HL-60/S4 treated with phorbol 12-myristate 13-acetate at 8.2 ng/mL for 4 days and 3 days (cell line): ENCODE results near the gene SFMBT1.

Experiments
- in situ Hi-C: fragments of 300-500 bp; cut with MboI; formaldehyde crosslinking; loops from 2 replicates; pipeline ENCODE4 v1.15.0; 2022; ENCODE audit warnings: low sequenced_read_pairs

SFMBT1 gene

DNA sequence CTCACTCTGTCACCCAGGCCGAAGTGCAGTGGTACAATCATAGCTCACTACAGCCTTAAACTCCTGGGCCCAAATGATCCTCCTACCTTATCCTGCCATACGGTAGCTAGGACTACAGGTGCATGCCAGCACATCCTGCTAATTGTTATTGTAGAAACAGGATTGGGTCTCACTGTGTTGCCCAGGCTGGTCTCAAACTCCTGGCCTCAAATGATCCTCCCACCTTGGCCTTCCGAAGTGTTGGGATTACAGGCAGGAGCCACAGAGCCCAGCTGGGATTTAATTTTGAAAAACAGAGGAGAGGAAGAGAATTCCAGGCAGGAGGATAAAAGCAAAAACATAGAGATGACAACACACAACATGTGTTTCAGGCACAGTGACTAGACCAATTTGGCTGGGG is 40.5 kb downstream of the SFMBT1 start:
- in situ Hi-C loops = no loop called here

DNA sequence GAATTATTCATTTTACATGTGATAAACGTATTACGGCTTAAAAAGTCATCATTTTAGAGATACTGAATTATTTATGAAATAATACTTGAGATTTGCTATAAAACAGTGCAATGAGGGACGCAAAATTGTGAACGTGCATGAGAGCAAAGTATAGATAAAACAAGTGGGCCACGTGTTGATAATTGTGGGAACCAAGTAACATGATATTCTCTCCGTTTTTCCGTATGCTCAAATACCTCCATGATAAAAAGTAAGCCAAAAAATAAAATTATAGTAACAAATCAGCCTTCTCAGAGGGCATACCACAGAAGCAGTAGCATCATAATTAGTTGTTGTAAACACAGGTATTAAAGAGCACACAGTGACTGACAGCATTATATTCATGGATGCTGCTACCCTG is 42.6 kb downstream of the SFMBT1 start:
- in situ Hi-C loops = no loop called here

DNA sequence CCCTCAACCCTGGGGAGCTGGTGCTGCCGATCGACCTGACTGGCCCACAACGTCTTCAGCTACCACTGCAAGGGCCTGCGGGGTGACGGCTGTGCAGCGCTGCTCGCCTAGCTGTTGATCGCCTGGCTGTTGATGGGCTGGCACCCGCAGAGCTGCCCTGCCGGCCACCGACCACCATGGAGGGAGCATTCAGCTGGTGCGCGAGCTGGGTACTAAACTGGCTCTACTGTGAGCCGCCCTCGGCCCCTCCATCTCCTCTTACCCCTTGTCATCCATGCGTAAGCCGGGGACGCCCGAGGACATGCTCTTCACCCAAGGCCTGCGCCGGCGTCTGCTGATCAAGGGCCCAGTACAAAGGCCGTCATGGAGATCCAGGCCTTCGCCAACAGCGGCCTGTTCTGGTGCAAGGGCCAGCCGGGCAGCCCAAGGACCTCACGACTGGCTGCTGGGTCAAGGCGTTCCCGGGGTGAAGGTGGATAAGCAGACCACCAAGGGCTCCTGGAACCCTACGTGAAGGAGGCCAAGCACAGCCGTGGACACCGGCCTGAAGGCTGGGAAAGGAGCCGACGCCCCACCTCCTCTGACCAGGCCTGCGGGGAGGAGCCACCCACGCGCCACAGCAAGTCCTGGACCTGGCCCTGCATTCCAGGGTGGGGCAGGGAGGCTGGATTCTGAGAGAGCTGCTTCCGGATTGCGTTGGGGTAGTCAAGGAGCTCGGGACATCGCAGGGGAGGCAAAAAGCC is 46.9 kb downstream of the SFMBT1 start:
- in situ Hi-C loops = no loop called here

DNA sequence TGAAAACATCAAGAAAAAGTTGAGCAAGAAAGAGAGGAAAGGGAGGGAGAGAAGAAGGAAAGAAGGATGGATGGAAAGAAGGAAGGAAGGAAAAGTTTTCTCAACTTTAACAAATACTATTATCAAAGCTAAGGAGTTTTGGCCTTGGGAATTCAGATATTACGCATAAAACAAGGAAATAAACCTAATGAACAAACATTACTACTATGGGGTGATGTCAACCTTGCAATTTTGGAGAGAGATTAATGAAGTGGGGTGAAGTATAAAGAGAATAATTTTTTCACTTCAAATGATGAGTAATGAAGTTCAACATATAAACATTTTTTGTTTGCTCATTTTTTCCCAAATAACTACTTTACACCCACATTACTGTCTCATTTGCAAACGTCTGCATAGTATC is 55.2 kb downstream of the SFMBT1 start:
- in situ Hi-C loops = no loop called here

DNA sequence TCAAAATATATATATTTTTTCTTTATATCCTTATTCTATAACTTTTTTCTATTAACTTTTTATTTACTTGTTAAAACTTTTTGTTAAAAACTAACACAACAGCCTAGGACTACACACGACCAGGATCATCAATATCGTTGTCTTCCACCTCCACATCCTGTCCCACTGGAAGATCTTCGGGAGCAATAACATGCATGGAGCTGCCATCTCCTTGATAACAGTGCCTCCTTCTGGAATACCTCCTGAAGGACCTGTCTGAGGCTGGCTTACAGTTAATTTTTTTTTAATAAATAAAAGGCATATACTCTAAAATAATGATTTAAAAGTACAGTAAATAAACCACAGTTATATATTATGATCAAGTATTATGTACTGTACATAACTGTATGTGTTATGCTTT is 58.9 kb downstream of the SFMBT1 start:
- in situ Hi-C loops = no loop called here

DNA sequence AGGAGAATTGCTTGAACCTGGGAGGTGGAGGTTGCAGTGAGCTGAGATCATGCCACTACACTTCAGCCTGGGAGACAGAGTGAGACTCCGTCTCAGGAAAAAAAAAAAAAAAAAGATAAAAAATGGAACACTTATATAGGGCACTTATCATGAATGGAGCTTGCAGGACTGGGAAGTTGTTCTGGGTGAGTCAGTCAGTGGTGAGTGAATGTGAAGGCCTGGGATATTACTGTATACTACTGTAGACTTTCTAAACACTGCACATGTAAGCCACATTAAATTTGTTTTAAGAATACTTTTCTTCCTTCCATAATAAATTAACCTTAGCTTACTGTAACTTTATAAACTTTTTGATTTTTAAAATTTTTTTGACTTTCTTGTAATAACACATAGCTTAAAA is 59.8 kb downstream of the SFMBT1 start:
- in situ Hi-C loops = no loop called here

DNA sequence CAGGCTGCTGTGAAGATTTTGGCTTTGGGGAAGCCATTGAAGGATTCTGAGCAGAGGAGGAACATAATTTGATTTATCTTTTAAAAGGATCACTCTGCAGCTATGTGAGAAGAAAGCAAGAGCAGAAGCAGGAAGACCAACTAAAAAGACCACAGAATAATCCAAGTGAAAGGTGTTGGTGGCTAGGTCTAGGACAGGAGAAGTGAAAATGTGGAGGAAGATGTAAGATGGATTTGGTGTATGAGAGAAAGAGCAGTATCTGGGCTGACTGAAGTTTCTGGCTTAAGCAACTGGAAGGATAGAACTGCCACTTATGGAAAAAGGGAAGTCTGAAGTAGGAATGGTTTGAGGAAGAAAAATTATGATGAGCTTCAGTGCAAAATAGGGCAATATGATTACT is 62.0 kb downstream of the SFMBT1 start:
- in situ Hi-C loops = no loop called here

DNA sequence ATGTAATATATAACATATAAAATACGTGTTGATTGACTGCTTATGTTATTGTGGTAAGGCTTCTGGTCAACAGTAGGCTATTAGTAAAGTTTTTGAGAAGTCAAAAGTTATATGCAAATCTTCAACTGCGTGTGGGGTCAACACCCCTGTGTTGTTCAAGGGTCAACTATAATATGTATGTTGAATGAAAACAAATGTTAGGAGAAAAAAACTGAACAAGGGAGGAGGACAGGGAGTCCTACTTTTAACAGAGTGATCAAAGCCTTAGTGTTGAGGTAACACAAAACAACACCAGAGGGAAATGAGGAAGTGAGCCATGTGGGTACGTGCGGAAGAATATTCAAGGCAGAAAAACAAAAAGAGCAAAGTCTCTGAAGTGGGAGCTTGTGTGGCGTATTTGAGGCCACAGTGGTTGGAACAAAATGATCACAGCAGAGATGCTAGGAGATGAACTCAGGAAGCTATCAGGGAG is 62.5 kb downstream of the SFMBT1 start:
- in situ Hi-C loops = no loop called here

DNA sequence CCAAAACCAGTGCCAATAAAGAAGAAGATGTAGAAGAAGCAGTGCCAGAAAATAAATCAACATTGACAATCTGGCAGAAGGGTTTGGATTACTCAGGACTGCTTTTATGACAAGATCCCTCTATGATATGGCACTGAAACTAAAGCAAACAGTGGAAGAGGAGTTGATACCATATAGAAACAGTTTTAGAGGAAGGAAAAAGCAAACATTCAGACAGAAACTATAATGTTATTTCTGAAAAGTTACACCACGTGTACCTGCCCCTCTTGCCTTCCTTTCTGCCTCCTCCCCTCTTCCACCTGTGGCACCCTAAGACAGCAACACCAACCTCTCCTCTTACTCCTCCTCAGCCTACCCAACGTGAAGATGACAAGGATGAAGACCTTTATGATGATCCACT is 63.0 kb downstream of the SFMBT1 start:
- in situ Hi-C loops = no loop called here

DNA sequence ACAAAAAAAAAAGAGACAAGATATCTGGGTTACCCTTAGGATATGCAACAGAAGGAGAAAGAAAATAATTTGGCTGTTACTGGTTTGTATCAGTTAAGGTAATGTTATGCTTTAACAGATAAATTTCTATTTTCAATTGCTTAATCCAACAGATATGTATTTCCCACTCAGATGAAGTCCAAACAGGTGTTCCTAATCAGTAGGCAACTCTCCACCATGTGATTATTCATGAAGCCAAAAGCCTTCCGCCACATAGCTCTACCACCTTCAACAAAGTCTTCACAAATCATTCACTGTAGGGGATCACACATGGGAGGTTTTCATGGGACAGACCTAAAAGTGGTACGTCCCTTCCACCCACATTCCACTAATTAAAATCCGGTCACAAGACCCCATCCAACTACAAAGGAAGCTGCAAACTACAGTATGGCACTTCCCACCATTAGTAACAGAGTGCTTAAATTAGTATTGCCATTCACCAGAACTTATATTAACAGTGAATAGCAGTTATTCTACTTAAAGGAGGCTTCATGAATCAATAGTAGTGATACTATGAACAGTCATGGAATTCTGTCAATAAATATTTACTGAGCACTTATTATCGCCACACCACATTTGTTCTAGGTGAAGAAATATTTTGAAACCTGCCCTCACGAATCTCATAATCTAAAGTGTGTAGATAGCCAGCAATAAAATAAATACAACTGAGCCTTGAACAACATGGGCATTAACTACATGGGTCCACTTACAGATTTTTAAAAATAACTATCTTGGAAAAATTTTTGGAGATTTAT is 66.5 kb downstream of the SFMBT1 start:
- in situ Hi-C loops = no loop called here

DNA sequence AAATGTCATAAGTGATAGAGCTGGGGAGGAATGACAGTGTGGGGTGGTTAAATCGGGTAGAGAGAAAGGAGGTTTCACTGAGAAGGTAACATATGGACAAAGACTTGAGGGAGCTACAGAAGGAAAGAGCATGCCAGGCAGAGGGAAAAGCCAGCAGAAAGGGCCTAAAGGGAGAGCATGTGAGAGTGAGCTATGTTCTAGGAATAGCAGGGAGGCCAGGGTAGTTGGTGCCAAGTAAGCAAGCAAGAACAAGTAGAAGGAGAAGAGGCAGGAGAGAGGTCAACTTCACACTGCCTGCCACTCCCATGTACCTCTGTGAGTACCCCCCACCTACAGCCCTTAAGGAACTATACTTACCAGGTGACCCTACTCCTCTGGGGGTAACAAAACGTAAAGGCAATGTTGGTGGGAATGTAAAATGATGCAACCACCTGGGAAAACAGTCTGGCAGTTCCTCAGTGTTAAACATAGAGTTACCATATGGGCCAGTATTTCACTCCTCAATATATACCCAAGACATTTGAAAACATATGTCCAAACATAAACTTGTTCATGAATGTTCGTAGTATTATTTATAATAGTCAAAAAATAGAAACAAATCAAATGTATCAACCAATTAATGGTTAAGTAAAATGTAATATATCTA is 67.6 kb downstream of the SFMBT1 start:
- in situ Hi-C loops = no loop called here

DNA sequence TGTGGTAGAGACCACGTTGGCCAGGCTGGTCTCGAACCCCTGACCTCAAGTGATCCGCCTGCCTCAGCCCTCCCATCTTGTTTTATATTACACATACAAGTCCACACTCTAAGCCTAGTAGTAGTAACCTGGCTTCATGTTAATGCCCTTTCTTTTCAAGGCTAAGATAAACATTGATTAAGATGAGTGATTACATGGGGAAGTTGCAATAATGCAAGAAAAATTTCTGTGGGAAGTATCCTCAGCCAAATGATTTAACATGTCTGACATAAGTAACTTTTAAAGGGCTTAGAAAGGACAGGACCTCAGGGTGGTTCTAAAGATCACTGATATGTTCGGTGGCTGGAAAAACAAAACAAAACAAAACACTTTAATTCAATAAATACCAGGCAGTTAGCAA is 72.1 kb downstream of the SFMBT1 start:
- in situ Hi-C loops = no loop called here

DNA sequence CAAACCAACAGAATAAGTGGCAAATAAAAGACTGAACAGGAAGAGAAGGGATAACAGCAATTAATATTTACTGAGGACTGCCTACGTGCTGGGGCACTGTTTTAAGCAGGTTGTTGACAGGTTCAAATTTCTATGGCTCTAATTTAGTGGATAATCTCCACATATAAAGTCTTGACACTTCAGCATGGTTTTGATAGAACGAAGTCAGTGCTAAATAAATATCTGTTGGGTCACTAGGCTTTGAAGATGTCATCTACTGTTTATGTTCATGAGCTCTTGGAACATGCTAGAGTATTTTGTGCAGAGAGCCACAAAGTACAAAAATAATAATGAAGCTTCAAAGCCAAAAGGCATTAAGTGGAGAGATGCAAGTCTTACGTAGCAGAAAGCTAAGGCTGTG is 74.0 kb downstream of the SFMBT1 start:
- in situ Hi-C loops = no loop called here

DNA sequence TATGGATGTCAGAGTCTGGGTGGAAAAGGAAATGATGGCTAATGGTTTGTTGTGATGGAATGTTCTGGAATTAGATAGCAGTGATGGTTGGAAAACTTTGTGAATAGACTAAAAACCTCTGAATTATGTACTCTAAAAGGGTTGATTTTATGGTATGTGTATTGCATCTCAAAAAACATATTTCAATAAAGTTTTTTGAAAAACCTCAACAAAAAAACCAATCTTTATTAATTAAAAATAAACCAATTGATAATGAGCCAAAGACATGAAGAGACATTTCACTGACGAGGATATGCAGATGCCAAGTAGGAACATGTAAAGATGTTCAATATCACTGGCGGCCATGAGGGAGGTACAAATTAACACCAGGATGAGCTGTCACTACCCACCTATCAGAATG is 78.5 kb downstream of the SFMBT1 start:
- in situ Hi-C loops = no loop called here

DNA sequence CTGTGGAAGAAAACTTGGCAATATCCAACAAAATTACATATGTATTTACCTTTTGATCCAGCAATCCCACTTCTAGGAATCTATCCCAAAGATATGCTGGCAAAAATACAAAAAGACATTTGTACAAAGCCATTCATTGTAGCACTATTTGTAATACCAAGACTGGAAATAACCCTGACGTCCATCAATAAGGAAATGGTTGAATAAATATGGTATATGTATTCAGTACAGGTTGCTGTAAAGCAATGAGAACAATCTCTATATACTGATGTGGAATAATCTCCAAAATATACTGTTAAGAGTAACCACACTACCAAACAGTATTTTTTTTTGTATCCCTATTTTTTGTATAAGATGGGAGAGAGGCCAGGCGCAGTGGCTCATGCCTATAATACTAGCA is 83.7 kb downstream of the SFMBT1 start:
- in situ Hi-C loops = no loop called here

DNA sequence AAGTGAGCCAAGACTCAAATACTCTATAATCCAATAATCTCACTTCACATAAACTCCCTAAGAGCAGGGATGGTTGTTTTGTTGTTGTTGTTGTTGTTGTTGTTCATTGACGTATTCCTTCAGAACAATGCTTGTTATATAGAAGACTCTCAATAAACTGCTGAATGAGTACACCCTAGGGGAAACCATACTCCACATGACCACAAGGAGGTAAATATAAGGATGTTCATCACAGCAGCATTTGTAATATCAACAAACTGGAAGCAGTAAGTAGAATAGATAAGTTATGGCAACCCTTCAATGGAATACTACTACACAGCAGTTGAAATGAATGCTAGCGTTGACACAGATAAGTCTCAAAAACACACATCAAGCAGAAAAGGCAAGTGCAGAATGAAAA is 86.1 kb downstream of the SFMBT1 start:
- in situ Hi-C loops = no loop called here

DNA sequence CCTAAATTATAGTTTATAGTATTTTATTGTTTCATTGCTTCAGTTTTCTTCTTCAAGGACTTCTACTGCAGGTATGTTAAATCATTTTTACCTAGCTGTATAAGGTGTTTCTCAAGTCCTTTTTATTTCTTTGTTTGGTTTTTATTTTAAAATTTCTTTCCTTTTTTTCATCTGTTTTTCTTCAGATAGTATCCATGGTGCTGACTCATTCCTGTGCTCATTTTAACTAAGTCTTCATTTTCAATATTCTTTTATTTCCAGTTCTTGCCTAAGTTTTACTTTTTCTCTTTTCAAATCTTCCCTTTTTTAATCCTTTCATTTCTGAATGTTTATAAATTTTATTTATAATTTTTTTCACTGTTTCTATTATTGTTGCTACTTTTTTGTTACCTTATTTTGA is 106.3 kb downstream of the SFMBT1 start:
- in situ Hi-C loops = loop anchor here (25.0 kb wide), 1 partner anchor 202 kb away; no protein-coding TSS in a partner anchor

DNA sequence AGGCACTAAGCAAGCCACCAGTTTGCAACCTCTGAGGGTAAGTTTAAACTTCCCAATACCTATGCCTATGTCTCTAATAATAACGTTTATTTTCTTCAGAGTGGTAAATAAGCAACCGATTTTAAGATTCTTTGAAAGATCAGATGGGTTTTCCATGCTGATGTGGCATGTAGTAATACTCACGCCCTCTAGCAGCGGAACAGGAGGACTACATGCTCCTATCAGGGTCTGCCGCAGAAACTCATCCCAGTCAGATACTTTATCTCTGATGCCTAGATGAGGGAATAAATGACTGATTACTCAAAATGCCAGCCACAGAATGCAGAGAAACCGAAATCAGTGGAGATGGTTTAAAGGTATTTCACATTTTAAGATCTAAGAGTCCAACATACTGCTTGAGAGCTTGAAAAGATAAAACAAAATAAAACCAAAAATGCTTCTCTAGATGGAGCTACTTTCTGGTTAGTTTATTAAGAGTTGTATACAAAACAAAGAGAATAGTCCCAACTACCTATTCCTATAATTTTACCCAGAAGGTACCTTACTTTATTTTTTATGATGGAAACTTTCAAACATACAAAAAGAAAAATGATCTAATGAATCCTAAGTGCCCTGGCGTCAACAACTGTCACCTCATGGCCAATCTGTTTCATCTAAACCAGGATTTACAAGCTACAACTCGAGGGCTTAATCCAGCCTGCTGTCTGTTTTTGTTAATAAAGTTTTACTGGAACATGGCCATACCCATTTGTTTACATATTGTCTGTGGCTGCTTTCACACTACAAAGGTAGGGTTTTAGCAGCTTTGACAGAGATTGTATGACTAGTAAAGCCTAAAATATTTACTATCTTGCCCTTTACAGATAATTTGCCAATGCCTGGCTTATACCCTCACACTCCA is 111.0 kb downstream of the SFMBT1 start:
- in situ Hi-C loops = loop anchor here (25.0 kb wide), 1 partner anchor 198 kb away; no protein-coding TSS in a partner anchor

DNA sequence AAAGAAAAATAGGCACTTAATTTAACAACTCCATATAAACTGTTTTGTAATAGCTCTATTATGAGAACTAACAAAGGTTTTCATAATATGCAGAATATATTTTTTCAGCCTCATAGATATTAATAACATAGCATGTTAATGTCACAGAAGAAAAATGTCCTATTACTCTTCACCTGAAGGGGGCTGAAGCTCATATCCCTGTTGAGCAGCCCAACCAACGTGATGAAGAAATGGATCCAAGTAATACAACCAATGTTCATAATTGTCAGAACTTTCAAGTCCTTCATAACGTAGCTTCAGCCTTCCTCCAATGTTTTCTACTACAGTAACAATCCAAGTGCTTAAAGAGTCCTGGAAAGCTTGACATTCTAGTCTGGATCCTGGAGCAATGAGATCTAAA is 114.0 kb downstream of the SFMBT1 start:
- in situ Hi-C loops = loop anchor here (25.0 kb wide), 1 partner anchor 195 kb away; no protein-coding TSS in a partner anchor

DNA sequence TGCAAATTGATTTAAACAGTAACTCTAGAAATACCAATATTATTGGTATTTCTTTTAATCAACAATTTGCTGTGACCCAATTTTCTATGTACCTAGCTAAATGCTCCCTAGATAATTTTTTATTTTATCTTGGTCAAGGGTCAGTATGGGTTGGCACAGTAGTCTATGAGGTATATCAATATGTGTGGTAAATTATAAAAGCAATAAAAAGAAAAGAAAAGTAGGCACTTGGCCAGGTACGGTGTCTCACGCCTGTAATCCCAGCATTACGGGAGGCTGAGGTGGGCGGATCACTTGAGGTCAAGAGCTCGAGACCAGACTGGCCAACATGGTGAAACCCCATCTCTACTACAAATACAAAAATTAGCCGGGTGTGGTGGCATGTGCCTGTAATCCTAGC is 114.5 kb downstream of the SFMBT1 start:
- in situ Hi-C loops = loop anchor here (25.0 kb wide), 1 partner anchor 194 kb away; no protein-coding TSS in a partner anchor
